Osteoblast (primary cell): ENCODE data around the gene RAB11FIP5. TPM values are rescaled to one million over a fixed set of nuclear protein-coding genes. Genes with fewer than 3 reads are reported as not detected.

Experiments used
- DNase-seq: peaks from one replicate; pipeline ENCODE4 v3.0.0; 2011; ENCODE audit warnings: low spot score, mixed read lengths; ENCODE audit not compliant: insufficient read length; ENCODE audit errors: missing footprints
- H2AFZ ChIP-seq: 2 replicates; pipeline ENCODE4 v1.6.0; 2011; ENCODE audit warnings: mild to moderate bottlenecking, low read length
- H3K27ac ChIP-seq: 2 replicates; pipeline ENCODE4 v1.5.1; 2011; ENCODE audit warnings: mild to moderate bottlenecking, low read depth, low read length, moderate library complexity
- H3K27me3 ChIP-seq: 2 replicates; pipeline ENCODE4 v1.6.0; 2012; ENCODE audit warnings: mild to moderate bottlenecking, control low read depth, inconsistent platforms, low read length, moderate library complexity; ENCODE audit not compliant: insufficient read depth
- H3K36me3 ChIP-seq: 2 replicates; pipeline ENCODE4 v1.5.1; 2011; ENCODE audit warnings: mild to moderate bottlenecking, low read length, control low read depth, moderate library complexity; ENCODE audit not compliant: insufficient read depth
- H3K4me1 ChIP-seq: 2 replicates; pipeline ENCODE4 v1.5.1; 2011; ENCODE audit warnings: mild to moderate bottlenecking, low read length, control low read depth, moderate library complexity; ENCODE audit not compliant: insufficient read depth
- H3K4me2 ChIP-seq: 2 replicates; pipeline ENCODE4 v1.6.0; 2011; ENCODE audit warnings: mild to moderate bottlenecking, low read length; ENCODE audit not compliant: insufficient read depth
- H3K4me3 ChIP-seq: fragments of 200-600 bp; sonication (generic); 3 replicates; pipeline ENCODE4 v1.5.1; 2012; ENCODE audit warnings: mild to moderate bottlenecking, low read length, inconsistent platforms; ENCODE audit not compliant: insufficient read depth
- H3K79me2 ChIP-seq: 2 replicates; pipeline ENCODE4 v1.6.0; 2012; ENCODE audit warnings: mild to moderate bottlenecking, low read length, control low read depth, inconsistent platforms; ENCODE audit not compliant: insufficient read depth
- H3K9me3 ChIP-seq: 2 replicates; pipeline ENCODE4 v1.5.1; 2011; ENCODE audit warnings: low read depth, low read length, control low read depth
- H4K20me1 ChIP-seq: 2 replicates; pipeline ENCODE4 v1.6.0; 2012; ENCODE audit warnings: mild to moderate bottlenecking, low read length, control low read depth; ENCODE audit not compliant: insufficient read depth
- total RNA-seq: library from RNA; depleted of rRNA; stranded (reverse); fragments of >200 nt; gene quantifications from 2 replicates; pipeline ENCODE4 v1.2.3, GENCODE V29; 2012
- TF ChIP-seq, protein P1 (sequence below): IDR thresholded peaks from 2 replicates; pipeline ENCODE4 v1.5.1; 2011; ENCODE audit warnings: mild to moderate bottlenecking, low read depth, low read length, moderate library complexity; ENCODE audit errors: extremely low read depth

RAB11FIP5 gene
- total RNA-seq, 1 donor, result 59.0 TPM

DNA sequence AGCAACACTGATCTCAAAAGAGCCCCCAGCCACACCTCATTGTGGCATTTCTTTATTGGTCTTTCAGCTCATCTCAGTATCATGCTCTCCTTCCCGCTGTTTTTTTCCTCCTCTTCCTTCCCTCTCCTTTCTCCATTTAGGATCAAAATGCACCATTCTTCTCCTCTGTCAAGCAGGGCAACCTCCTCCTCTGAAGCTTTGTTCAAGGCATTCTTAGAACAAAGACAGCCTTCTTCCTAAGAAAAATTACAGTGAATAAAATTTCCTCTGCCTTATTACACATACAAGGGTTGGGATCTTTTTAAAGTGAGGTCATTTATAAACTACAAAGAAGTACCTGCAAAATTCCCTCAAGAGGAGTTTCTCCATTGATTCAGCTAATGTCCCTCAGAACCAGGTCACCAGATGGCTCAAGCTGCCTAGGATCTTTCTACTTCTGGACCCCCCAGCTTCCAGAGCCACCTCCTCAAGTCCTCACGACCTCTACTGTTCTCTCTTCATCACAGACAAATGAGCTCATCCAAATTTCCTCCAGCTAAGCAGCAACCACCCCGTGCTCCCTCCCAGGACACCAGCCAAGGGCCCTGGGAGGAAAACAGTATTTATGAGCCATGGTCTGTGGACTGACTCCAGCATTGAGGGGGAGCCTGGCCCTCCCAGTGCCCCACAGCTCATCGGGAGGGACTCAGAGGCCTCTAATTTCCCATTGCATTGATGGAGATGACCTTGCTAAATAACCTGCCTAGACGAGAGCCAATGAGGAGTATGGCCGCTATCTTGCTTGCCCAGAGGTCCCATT is 59.2 kb downstream of the RAB11FIP5 start:
- DNase-seq, result peak; percentile 84
- H3K27ac ChIP-seq, result peak overlapping the region; percentile 60
- H3K4me1 ChIP-seq, result peaks cover 16% of the 10 kb centered on the region
- peaks cover 7% of the 10 kb centered on the region for H3K79me2 ChIP-seq
- H3K9me3 ChIP-seq, result no peaks in the 10 kb centered on the region
- H3K36me3 ChIP-seq, result peaks cover 14% of the 10 kb centered on the region
- peak overlapping the region; percentile 34 for H3K4me2 ChIP-seq
- TF ChIP-seq, protein P1, sequence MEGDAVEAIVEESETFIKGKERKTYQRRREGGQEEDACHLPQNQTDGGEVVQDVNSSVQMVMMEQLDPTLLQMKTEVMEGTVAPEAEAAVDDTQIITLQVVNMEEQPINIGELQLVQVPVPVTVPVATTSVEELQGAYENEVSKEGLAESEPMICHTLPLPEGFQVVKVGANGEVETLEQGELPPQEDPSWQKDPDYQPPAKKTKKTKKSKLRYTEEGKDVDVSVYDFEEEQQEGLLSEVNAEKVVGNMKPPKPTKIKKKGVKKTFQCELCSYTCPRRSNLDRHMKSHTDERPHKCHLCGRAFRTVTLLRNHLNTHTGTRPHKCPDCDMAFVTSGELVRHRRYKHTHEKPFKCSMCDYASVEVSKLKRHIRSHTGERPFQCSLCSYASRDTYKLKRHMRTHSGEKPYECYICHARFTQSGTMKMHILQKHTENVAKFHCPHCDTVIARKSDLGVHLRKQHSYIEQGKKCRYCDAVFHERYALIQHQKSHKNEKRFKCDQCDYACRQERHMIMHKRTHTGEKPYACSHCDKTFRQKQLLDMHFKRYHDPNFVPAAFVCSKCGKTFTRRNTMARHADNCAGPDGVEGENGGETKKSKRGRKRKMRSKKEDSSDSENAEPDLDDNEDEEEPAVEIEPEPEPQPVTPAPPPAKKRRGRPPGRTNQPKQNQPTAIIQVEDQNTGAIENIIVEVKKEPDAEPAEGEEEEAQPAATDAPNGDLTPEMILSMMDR, result no peak
- peaks cover 3% of the 10 kb centered on the region for H4K20me1 ChIP-seq
- no peaks in the 10 kb centered on the region for H3K27me3 ChIP-seq
- H3K4me3 ChIP-seq, result no peak overlapping the region
- H2AFZ ChIP-seq, result no peak overlapping the region

GRCh38 chr2:73050121-73050545 is 62.6 kb downstream of the RAB11FIP5 start:
- Histone ChIP-seq H3K27ac (no peak overlapping the region), H3K9me3 (no peaks in the 10 kb centered on the region), H2AFZ (no peak overlapping the region), H3K79me2 (no peaks in the 10 kb centered on the region), H4K20me1 (peaks cover 3% of the 10 kb centered on the region), H3K4me1 (peaks cover 16% of the 10 kb centered on the region), H3K4me3 (no peak overlapping the region), H3K36me3 (no peaks in the 10 kb centered on the region), H3K27me3 (no peaks in the 10 kb centered on the region), H3K4me2 (no peak overlapping the region)
- TF ChIP-seq, protein P1, result no peak
- DNase-seq, result no peak

GRCh38 chr2:73043929-73044832 is 68.6 kb downstream of the RAB11FIP5 start:
- TF ChIP-seq, protein P1, result no peak
- Histone ChIP-seq H2AFZ (no peak overlapping the region), H3K36me3 (no peaks in the 10 kb centered on the region), H3K4me2 (no peak overlapping the region), H4K20me1 (peaks cover 6% of the 10 kb centered on the region), H3K4me1 (no peaks in the 10 kb centered on the region), H3K27me3 (no peaks in the 10 kb centered on the region), H3K27ac (no peak overlapping the region), H3K4me3 (no peak overlapping the region), H3K9me3 (no peaks in the 10 kb centered on the region), H3K79me2 (no peaks in the 10 kb centered on the region)
- DNase-seq, result no peak

DNA sequence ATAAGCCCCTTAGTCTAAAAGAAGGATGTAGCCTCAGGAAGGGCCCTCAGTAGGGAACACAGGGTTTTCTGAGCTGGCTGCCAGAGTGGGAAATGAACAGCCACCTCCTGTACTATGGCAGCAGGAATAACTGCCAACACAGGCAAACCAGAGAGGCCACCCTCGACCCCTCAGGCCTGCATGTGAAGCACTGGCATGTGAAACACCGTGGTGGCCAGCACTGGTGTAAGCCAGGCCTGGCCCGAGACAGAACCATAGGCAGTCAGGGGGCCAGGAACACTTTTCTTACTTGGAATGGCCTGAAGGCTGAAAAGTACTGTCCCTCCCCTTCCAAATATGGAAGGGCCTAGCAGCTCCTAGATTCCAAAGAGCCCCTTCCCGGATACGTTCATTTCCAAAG is 69.5 kb downstream of the RAB11FIP5 start:
- no peak overlapping the region for H2AFZ ChIP-seq
- no peaks in the 10 kb centered on the region for H3K79me2 ChIP-seq
- no peaks in the 10 kb centered on the region for H3K4me1 ChIP-seq
- H3K27me3 ChIP-seq, result no peaks in the 10 kb centered on the region
- H4K20me1 ChIP-seq, result peaks cover 6% of the 10 kb centered on the region
- DNase-seq, result no peak
- no peak overlapping the region for H3K4me2 ChIP-seq
- TF ChIP-seq, protein P1, result no peak
- H3K36me3 ChIP-seq, result no peaks in the 10 kb centered on the region
- no peak overlapping the region for H3K27ac ChIP-seq
- H3K4me3 ChIP-seq, result no peak overlapping the region
- no peaks in the 10 kb centered on the region for H3K9me3 ChIP-seq
